Measurements from ENCODE around the gene LINC01488. TPM values are rescaled to one million over a fixed set of nuclear protein-coding genes. Genes with fewer than 3 reads are reported as not detected.

Gene LINC01488
- total and polyA plus RNA-seq, 2 of the 13 experiments (the other 11 are each of a cell fraction or from before 2014, with no cell fraction given) = 0.26 to 0.58 TPM

DNA sequence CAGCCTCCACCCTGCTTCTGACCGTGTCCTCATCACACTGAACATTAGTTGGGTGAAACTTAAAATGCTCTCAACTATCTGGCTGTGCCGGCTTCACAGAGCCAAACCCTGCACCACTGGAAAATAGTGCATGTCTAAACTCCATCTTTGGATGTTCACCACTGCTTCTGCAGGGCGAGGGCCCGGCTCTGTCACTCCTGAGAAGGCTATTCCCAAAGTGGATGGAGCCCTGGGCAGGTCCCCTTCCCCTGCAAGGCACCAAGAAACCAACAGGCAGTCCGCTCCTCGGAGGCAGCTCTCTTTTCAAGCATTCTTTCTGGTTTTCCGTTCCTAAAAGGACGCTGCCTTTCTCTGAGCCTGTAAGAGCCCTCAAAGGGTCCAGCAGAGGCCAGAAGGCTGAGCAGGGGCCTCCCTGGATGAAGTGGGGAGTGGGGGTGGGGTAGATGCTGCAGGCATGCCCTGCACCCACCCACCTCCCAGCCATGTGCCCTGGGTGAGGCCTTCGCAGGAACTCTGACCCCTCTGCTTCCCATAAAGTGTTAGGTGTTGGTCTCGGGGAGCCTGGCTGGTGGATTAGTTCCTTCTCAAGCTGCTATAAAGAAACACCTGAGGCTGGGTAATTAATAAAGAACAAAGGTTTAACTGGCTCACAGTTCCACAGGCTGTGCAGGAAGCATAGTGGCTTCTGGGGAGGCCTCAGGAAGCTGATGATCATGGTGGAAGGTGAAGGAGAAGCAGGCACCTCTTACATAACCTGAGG lies 23.3 kb downstream of the LINC01488 start:
- Histone ChIP-seq H2AFZ (ENCODE audit: low read length) (no peak overlapping the region), H3K36me3 (replicated peaks in 1 of 2; ENCODE audit: control insufficient read depth in 1 of 2, insufficient read depth in 2 of 2, low read length in 2 of 2) (no peaks in the 10 kb centered on the region), H3K79me2 (ENCODE audit: insufficient read depth, low read length) (no peaks in the 10 kb centered on the region), H4K20me1 (ENCODE audit: insufficient read depth, low read length) (no peaks in the 10 kb centered on the region), H3K27me3 (ENCODE audit: control insufficient read depth in 1 of 2, insufficient read depth in 2 of 2, low read length in 2 of 2) (peaks cover 2 to 22% of the 10 kb centered on the region in 2 experiments), H3K9me3 (ENCODE audit: low read length) (no peaks in the 10 kb centered on the region), H3K4me2 (ENCODE audit: low read depth, low read length) (no peak overlapping the region), H3K9ac (ENCODE audit: insufficient read depth, low read depth, low read length) (no peak overlapping the region), H3K27ac (ENCODE audit: extremely low read length, insufficient read depth, low read length) (no peak overlapping the region), H3K4me3 (replicated peaks in 1 of 3; ENCODE audit: insufficient read depth in 1 of 3, low read depth in 2 of 3, low read length in 3 of 3) (no peak overlapping the region), H3K4me1 (ENCODE audit: insufficient read depth, low read length) (peaks cover 13% of the 10 kb centered on the region)
- intact Hi-C loops (cut with micrococcal nuclease; ENCODE audit: unreplicated experiment) = no loop called here
- CTCF ChIA-PET (ENCODE audit: low intra/inter-chr PET ratio, low total read pairs) = no interaction called here
- TF ChIP-seq ZBTB1 (CRISPR knock-in tag; IDR thresholded peaks at IDR 0.05; ENCODE audit: borderline replicate concordance) (no peak), CHD2 (IDR thresholded peaks at IDR 0.05; ENCODE audit: low read depth, low read length) (no peak), HDAC2 (CRISPR knock-in tag; IDR thresholded peaks at IDR 0.05) (no peak), ZNF354B (CRISPR knock-in tag; IDR thresholded peaks at IDR 0.05) (no peak)
- TF ChIP-seq, protein P1, sequence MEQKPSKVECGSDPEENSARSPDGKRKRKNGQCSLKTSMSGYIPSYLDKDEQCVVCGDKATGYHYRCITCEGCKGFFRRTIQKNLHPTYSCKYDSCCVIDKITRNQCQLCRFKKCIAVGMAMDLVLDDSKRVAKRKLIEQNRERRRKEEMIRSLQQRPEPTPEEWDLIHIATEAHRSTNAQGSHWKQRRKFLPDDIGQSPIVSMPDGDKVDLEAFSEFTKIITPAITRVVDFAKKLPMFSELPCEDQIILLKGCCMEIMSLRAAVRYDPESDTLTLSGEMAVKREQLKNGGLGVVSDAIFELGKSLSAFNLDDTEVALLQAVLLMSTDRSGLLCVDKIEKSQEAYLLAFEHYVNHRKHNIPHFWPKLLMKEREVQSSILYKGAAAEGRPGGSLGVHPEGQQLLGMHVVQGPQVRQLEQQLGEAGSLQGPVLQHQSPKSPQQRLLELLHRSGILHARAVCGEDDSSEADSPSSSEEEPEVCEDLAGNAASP (CRISPR knock-in tag; IDR thresholded peaks at IDR 0.05; ENCODE audit: borderline replicate concordance) = no peak
- in situ Hi-C loops (cut with HindIII; ENCODE audit: extremely low pct_ligation_motif_present, low pct_unique_long_range_greater_than_20kb) = no loop called here
- BruUV-seq (replicated peaks) = no TSS peak
- 37% methylated on average over 7 of the region's 10 CpGs for WGBS (ENCODE audit: low lambda C conversion rate)
- POLR2A ChIA-PET = no interaction called here
- FAIRE-seq (no peak), DNase-seq (ENCODE audit: low spot score) (no peak), ATAC-seq (no peak)

DNA sequence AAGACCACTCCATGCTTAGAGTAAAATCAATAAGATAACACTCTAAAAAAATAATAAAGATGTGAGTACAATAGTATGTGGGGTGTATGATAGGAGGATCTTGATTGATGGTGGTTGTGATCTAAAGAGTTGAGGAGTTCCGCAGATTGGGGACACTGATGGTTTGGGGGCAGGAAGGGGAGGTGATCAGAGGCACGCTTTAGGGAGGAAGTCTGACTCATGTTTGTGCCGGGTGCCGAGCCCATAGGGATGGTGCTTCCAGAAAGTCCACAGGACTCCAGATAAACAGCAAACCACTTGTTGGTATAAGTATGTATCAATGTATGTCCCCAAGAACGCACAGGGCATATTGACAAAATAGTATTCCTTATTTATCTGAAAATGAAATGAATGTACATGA lies 27.5 kb downstream of the LINC01488 start:
- in situ Hi-C loops (cut with HindIII; ENCODE audit: extremely low pct_ligation_motif_present, low pct_unique_long_range_greater_than_20kb) = no loop called here
- FAIRE-seq (no peak), ATAC-seq (no peak), DNase-seq (ENCODE audit: low spot score) (no peak)
- CTCF ChIA-PET (ENCODE audit: low intra/inter-chr PET ratio, low total read pairs) = no interaction called here
- no peaks in the 10 kb centered on the region for H3K9me3 ChIP-seq (ENCODE audit: low read length)
- H3K4me2 ChIP-seq (ENCODE audit: low read depth, low read length) = no peak overlapping the region
- WGBS (ENCODE audit: low lambda C conversion rate) = 23% methylated on average over 5 of the region's 5 CpGs
- POLR2A ChIA-PET = no interaction called here
- H2AFZ ChIP-seq (ENCODE audit: low read length) = no peak overlapping the region
- H3K27ac ChIP-seq (ENCODE audit: extremely low read length, insufficient read depth, low read length) = no peak overlapping the region
- H3K36me3 ChIP-seq (replicated peaks in 1 of 2; ENCODE audit: control insufficient read depth in 1 of 2, insufficient read depth in 2 of 2, low read length in 2 of 2) = no peaks in the 10 kb centered on the region
- H3K9ac ChIP-seq (ENCODE audit: insufficient read depth, low read depth, low read length) = no peak overlapping the region
- no peak for TF ChIP-seq DNMT3B (CRISPR knock-in tag; conservative IDR thresholded peaks at IDR 0.05)
- TF ChIP-seq, protein P2, sequence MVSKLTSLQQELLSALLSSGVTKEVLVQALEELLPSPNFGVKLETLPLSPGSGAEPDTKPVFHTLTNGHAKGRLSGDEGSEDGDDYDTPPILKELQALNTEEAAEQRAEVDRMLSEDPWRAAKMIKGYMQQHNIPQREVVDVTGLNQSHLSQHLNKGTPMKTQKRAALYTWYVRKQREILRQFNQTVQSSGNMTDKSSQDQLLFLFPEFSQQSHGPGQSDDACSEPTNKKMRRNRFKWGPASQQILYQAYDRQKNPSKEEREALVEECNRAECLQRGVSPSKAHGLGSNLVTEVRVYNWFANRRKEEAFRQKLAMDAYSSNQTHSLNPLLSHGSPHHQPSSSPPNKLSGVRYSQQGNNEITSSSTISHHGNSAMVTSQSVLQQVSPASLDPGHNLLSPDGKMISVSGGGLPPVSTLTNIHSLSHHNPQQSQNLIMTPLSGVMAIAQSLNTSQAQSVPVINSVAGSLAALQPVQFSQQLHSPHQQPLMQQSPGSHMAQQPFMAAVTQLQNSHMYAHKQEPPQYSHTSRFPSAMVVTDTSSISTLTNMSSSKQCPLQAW (CRISPR knock-in tag; IDR thresholded peaks at IDR 0.05) = no peak
- TF ChIP-seq MED8 (CRISPR knock-in tag; IDR thresholded peaks at IDR 0.05; ENCODE audit: insufficient replicate concordance) = no peak
- TF ChIP-seq ZZZ3 (CRISPR knock-in tag; IDR thresholded peaks at IDR 0.05; ENCODE audit: borderline replicate concordance) = no peak
- TF ChIP-seq KAT7 (CRISPR knock-in tag; IDR thresholded peaks at IDR 0.05; ENCODE audit: borderline replicate concordance) = no peak
- no peak overlapping the region for H3K4me3 ChIP-seq (replicated peaks in 1 of 3; ENCODE audit: insufficient read depth in 1 of 3, low read depth in 2 of 3, low read length in 3 of 3)
- H4K20me1 ChIP-seq (ENCODE audit: insufficient read depth, low read length) = no peaks in the 10 kb centered on the region
- no peaks in the 10 kb centered on the region for H3K4me1 ChIP-seq (ENCODE audit: insufficient read depth, low read length)
- H3K27me3 ChIP-seq (ENCODE audit: control insufficient read depth in 1 of 2, insufficient read depth in 2 of 2, low read length in 2 of 2) = peaks cover 5 to 55% of the 10 kb centered on the region in 2 experiments
- no TSS peak for BruUV-seq (replicated peaks)
- intact Hi-C loops (cut with micrococcal nuclease; ENCODE audit: unreplicated experiment) = no loop called here
- H3K79me2 ChIP-seq (ENCODE audit: insufficient read depth, low read length) = no peaks in the 10 kb centered on the region
